ENCODE data around the gene DEFB115.
"Not testable (repeated sequence)": the region's sequence is repeated elsewhere in the genome, so short reads cannot be mapped to it uniquely, and the experiment has no call there.

DEFB115 gene

GRCh38 chr20:31257364-31257763 lies at the start of gene DEFB115:
Gene DEFB115 (plus strand): TSS chr20:31257664. CDS start chr20:31257664, 0 bp downstream.
- DNase-seq (ENCODE audit: low read depth, low spot score) = no peak
- no peaks in the 10 kb centered on the region for H3K27me3 ChIP-seq (ENCODE audit: control insufficient read depth, insufficient read depth, low read length)
- no peaks in the 10 kb centered on the region for H3K4me1 ChIP-seq (ENCODE audit: control insufficient read depth, insufficient read depth, low read length)
- H3K36me3 ChIP-seq (ENCODE audit: control insufficient read depth, insufficient read depth, low read length) = no peaks in the 10 kb centered on the region
- peaks cover 10% of the 10 kb centered on the region for H3K9me3 ChIP-seq (ENCODE audit: control insufficient read depth, insufficient read depth, low read length)
- H3K27ac ChIP-seq (ENCODE audit: low read length) = no peak within 1 kb of the TSS
- WGBS (ENCODE audit: insufficient coverage, insufficient read length) = no CpG with 5 or more reads among the region's 2 CpGs
- H3K4me3 ChIP-seq (ENCODE audit: low read length) = no peak within 1 kb of the TSS

DNA sequence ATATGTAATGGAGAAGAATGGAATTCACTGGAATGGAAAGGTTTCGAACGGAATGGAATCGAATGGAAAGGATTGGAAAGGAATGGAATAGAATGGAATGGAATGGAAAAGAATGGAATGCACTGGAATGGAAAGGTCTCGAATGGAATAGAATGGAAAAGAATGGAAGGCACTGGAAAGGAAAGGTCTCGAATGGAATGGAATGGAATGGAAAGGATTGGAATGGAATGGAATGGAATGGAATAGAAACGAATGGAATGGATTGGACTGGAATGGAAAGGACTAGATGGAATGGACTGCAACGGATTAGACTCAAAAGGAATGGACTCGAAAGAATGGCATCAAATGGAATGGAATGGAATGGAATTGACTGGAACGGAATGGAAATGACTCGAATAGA lies 20.5 kb upstream of the DEFB115 start:
- no peaks in the 10 kb centered on the region for H3K36me3 ChIP-seq (ENCODE audit: control insufficient read depth, insufficient read depth, low read length)
- DNase-seq (ENCODE audit: low read depth, low spot score) = no peak
- no peaks in the 10 kb centered on the region for H3K27me3 ChIP-seq (ENCODE audit: control insufficient read depth, insufficient read depth, low read length)
- H3K4me3 ChIP-seq (ENCODE audit: low read length) = no peak overlapping the region
- H3K4me1 ChIP-seq (ENCODE audit: control insufficient read depth, insufficient read depth, low read length) = no peaks in the 10 kb centered on the region
- 100% methylated on average over 6 of the region's 10 CpGs for WGBS (ENCODE audit: insufficient coverage, insufficient read length)
- peaks cover 9% of the 10 kb centered on the region; the same call in 1 of the 2 replicates for H3K9me3 ChIP-seq (ENCODE audit: control insufficient read depth, insufficient read depth, low read length)
- no peak overlapping the region for H3K27ac ChIP-seq (ENCODE audit: low read length)

DNA sequence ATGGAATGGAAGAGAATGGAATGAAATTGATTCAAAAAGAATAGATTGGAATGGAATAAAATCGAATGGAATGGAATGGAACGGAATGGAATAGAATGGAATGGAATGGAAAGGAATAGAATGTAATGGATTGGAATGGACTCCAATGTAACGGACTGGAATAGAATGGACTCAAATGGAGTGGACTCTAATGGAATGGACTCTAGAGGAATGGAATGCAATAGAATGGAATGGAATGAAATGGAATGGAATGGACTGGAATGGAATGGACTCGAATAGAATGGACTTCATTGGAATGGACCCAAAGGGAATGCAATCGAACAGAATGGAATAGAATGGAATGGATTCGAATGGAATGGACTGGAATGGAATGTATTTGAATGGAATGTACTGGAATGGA lies 19.7 kb upstream of the DEFB115 start:
- no peak overlapping the region for H3K27ac ChIP-seq (ENCODE audit: low read length)
- WGBS (ENCODE audit: insufficient coverage, insufficient read length) = over 99% methylated on average over 3 of the region's 6 CpGs
- H3K4me1 ChIP-seq (ENCODE audit: control insufficient read depth, insufficient read depth, low read length) = no peaks in the 10 kb centered on the region
- no peaks in the 10 kb centered on the region for H3K36me3 ChIP-seq (ENCODE audit: control insufficient read depth, insufficient read depth, low read length)
- H3K9me3 ChIP-seq (ENCODE audit: control insufficient read depth, insufficient read depth, low read length) = peaks cover 8% of the 10 kb centered on the region
- H3K4me3 ChIP-seq (ENCODE audit: low read length) = no peak overlapping the region
- DNase-seq (ENCODE audit: low read depth, low spot score) = no peak
- H3K27me3 ChIP-seq (ENCODE audit: control insufficient read depth, insufficient read depth, low read length) = no peaks in the 10 kb centered on the region

DNA sequence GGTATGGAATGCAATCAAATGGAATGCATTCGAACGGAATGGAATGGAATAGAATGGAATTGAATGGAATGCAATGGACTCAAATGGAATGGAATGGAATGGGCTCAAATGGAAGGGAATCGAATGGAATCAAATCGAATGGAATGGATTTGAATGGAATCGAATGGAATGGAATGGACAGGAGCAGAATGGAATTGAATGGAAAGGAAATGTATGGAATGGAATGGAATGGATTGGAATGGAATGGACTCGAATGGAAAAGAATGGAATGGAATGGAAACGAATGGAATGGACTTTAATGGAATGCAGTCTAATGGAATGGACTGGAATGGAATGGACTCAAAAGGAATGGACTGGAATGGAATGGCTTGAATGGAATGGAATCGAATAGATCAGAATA lies 18.3 kb upstream of the DEFB115 start:
- H3K4me1 ChIP-seq (ENCODE audit: control insufficient read depth, insufficient read depth, low read length) = no peaks in the 10 kb centered on the region
- 100% methylated on average over 8 of the region's 8 CpGs for WGBS (ENCODE audit: insufficient coverage, insufficient read length)
- H3K27me3 ChIP-seq (ENCODE audit: control insufficient read depth, insufficient read depth, low read length) = no peaks in the 10 kb centered on the region
- no peak overlapping the region for H3K27ac ChIP-seq (ENCODE audit: low read length)
- peaks cover 8% of the 10 kb centered on the region for H3K9me3 ChIP-seq (ENCODE audit: control insufficient read depth, insufficient read depth, low read length)
- no peak overlapping the region for H3K4me3 ChIP-seq (ENCODE audit: low read length)
- no peak for DNase-seq (ENCODE audit: low read depth, low spot score)
- no peaks in the 10 kb centered on the region for H3K36me3 ChIP-seq (ENCODE audit: control insufficient read depth, insufficient read depth, low read length)

GRCh38 chr20:31256959-31257358 lies 505 bp upstream of the DEFB115 start:
- H3K4me3 ChIP-seq (ENCODE audit: low read length) = no peak overlapping the region
- peaks cover 10% of the 10 kb centered on the region for H3K9me3 ChIP-seq (ENCODE audit: control insufficient read depth, insufficient read depth, low read length)
- no CpG with 5 or more reads among the region's 3 CpGs for WGBS (ENCODE audit: insufficient coverage, insufficient read length)
- DNase-seq (ENCODE audit: low read depth, low spot score) = no peak
- H3K4me1 ChIP-seq (ENCODE audit: control insufficient read depth, insufficient read depth, low read length) = no peaks in the 10 kb centered on the region
- no peaks in the 10 kb centered on the region for H3K27me3 ChIP-seq (ENCODE audit: control insufficient read depth, insufficient read depth, low read length)
- H3K27ac ChIP-seq (ENCODE audit: low read length) = no peak overlapping the region
- H3K36me3 ChIP-seq (ENCODE audit: control insufficient read depth, insufficient read depth, low read length) = no peaks in the 10 kb centered on the region

DNA sequence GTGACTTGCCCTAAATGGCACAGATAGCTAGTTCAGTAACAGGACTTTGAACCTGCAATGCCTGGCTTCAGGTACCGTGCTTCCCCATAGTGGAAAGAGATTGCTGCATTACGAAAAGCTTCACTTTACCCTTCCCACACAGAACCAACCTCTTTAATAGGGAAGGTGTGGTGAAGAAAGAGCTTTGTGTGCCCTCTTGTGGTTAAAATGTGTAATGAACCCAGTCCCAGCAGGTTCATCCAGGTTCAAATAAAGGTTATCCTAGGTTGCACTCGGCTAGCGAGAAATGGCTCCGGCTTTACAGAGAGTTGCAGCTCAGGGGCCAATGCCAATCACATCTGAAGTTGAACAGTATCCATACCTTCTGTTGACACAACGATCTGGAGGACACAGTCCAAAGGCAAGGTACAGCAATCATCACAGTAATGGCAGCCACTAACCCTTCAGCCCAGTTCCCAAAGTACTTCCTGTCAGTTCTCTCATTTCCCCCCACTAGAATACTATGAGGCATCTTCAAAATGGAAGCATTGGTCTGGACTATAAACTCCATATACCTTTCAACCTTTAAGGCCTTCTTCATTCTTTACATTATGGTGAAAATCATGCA lies 3.0 kb downstream of the DEFB115 start:
- H3K27me3 ChIP-seq (ENCODE audit: control insufficient read depth, insufficient read depth, low read length) = no peaks in the 10 kb centered on the region
- H3K36me3 ChIP-seq (ENCODE audit: control insufficient read depth, insufficient read depth, low read length) = no peaks in the 10 kb centered on the region
- WGBS (ENCODE audit: insufficient coverage, insufficient read length) = no CpG with 5 or more reads among the region's 6 CpGs
- H3K9me3 ChIP-seq (ENCODE audit: control insufficient read depth, insufficient read depth, low read length) = peaks cover 9% of the 10 kb centered on the region
- DNase-seq (ENCODE audit: low read depth, low spot score) = no peak
- no peak overlapping the region for H3K27ac ChIP-seq (ENCODE audit: low read length)
- H3K4me1 ChIP-seq (ENCODE audit: control insufficient read depth, insufficient read depth, low read length) = no peaks in the 10 kb centered on the region
- no peak overlapping the region for H3K4me3 ChIP-seq (ENCODE audit: low read length)

DNA sequence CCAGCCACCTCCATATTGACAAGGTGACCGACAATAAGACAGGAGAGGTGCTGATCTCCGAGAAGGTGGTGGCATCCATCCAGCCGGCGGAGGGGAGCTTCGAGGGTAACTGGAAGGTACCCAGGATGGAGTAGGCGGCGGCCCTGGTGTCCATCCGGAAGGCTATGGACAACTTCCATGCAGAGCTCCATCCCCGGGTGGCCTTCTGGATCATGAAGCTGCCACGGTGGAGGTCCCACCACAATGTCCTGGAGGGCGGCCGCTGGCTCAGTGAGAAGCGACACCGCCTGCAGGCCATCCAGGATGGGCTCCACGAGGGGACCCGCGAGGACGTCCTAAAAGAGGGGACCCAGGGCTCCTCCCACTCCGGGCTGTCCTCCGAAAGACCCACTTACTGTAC lies 17.0 kb downstream of the DEFB115 start:
- H3K4me3 ChIP-seq (ENCODE audit: low read length) = no peak overlapping the region
- no peaks in the 10 kb centered on the region for H3K4me1 ChIP-seq (ENCODE audit: control insufficient read depth, insufficient read depth, low read length)
- H3K27me3 ChIP-seq (ENCODE audit: control insufficient read depth, insufficient read depth, low read length) = no peaks in the 10 kb centered on the region
- no peak for DNase-seq (ENCODE audit: low read depth, low spot score)
- H3K36me3 ChIP-seq (ENCODE audit: control insufficient read depth, insufficient read depth, low read length) = no peaks in the 10 kb centered on the region
- peaks cover 16% of the 10 kb centered on the region for H3K9me3 ChIP-seq (ENCODE audit: control insufficient read depth, insufficient read depth, low read length)
- no CpG with 5 or more reads among the region's 20 CpGs for WGBS (ENCODE audit: insufficient coverage, insufficient read length)
- no peak overlapping the region for H3K27ac ChIP-seq (ENCODE audit: low read length)

- no CpG with 5 or more reads among the region's 1 CpG for WGBS (ENCODE audit: insufficient coverage, insufficient read length)
- H3K4me3 ChIP-seq (ENCODE audit: low read length) = no peak overlapping the region
These were observed 20.7 kb downstream of the DEFB115 start for GRCh38 chr20:31278178-31278577.

GRCh38 chr20:31284964-31285363 lies 27.5 kb downstream of the DEFB115 start:
- H3K27me3 ChIP-seq (ENCODE audit: control insufficient read depth, insufficient read depth, low read length); H3K27ac ChIP-seq (ENCODE audit: low read length); DNase-seq (ENCODE audit: low read depth, low spot score); H3K9me3 ChIP-seq (ENCODE audit: control insufficient read depth, insufficient read depth, low read length); H3K36me3 ChIP-seq (ENCODE audit: control insufficient read depth, insufficient read depth, low read length); H3K4me1 ChIP-seq (ENCODE audit: control insufficient read depth, insufficient read depth, low read length); H3K4me3 ChIP-seq (ENCODE audit: low read length): not testable (repeated sequence)
- no CpG with 5 or more reads among the region's 7 CpGs for WGBS (ENCODE audit: insufficient coverage, insufficient read length)

More at GRCh38 chr20:31278178-31278577, 20.7 kb downstream of the DEFB115 start:
- no peak for DNase-seq (ENCODE audit: low read depth, low spot score)
- no peaks in the 10 kb centered on the region for H3K4me1 ChIP-seq (ENCODE audit: control insufficient read depth, insufficient read depth, low read length)
- H3K36me3 ChIP-seq (ENCODE audit: control insufficient read depth, insufficient read depth, low read length) = no peaks in the 10 kb centered on the region
- H3K27ac ChIP-seq (ENCODE audit: low read length) = no peak overlapping the region
- peaks cover 12% of the 10 kb centered on the region for H3K9me3 ChIP-seq (ENCODE audit: control insufficient read depth, insufficient read depth, low read length)
- no peaks in the 10 kb centered on the region for H3K27me3 ChIP-seq (ENCODE audit: control insufficient read depth, insufficient read depth, low read length)

DNA sequence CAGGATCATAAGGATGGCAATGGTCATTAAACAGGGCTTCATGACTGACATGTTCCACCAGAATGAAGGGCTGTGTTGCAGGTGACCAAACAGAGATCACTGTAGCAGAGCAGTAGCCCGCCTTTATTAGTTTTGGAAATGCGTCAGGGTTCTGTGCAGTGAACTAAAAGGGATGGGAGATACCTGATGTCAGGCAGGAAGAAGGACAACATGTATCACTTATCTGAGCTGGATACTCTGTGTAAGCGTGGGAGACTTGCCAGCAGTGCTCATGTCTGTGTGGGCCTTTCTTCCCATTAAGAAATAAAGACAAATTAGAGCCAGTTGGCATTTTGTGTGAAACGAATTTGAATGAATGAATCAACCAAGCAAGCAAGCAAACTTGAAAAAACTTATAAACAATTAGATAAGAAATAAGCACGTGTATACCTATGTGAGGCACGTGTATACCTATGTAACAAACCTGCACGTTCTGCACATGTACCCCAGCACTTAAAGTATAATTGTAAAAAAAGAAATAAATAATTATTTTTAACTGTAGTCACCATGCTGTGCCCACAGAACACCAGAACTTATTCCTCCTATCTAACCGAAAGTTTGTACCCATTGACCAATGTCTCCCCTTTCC lies 51.2 kb downstream of the DEFB115 start, which contains the start of gene DEFB116:
DEFB116 (minus strand) TSS at position 51 of the 628 bp plus-strand sequence; CDS start at position 51, 0 bp downstream.
- H3K9me3 ChIP-seq (ENCODE audit: control insufficient read depth, insufficient read depth, low read length) = peaks cover 7% of the 10 kb centered on the region

More for the DNA sequence above, 51.2 kb downstream of the DEFB115 start, which contains the start of gene DEFB116:
- Histone ChIP-seq H3K27ac (ENCODE audit: low read length) (no peak within 1 kb of the TSS), H3K36me3 (ENCODE audit: control insufficient read depth, insufficient read depth, low read length) (no peaks in the 10 kb centered on the region), H3K4me1 (ENCODE audit: control insufficient read depth, insufficient read depth, low read length) (no peaks in the 10 kb centered on the region), H3K4me3 (ENCODE audit: low read length) (no peak within 1 kb of the TSS), H3K27me3 (ENCODE audit: control insufficient read depth, insufficient read depth, low read length) (no peaks in the 10 kb centered on the region)
- no peak for DNase-seq (ENCODE audit: low read depth, low spot score)
- WGBS (ENCODE audit: insufficient coverage, insufficient read length) = no CpG with 5 or more reads among the region's 8 CpGs
